Ecto neural progenitor cell (in vitro differentiated cells): ENCODE data around the gene FHOD3.

ENCODE experiments used
- DNase-seq: peaks from one replicate; pipeline ENCODE4 v3.0.0-alpha.2; 2018; ENCODE audit warnings: low spot score

FHOD3 gene

DNA sequence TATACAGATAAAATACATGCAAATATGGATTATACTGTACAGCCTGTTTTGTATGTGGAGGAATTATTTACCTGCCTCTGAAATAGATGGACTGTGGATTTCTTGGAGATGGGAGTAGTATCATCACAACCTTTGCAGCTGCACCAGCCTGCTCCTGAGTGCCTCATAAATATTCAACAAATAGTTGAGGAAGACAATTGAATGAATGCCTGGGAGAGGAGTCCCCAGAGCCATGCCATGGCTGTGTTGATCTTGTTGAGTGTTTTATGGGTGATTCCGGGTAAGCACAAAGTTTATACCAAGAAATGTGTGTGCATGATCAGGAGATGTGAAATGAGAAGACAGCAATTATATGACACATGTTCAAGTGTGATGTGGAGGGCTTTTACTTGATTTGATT lies 225.0 kb downstream of the FHOD3 start:
- DNase-seq, result no peak

GRCh38 chr18:36525913-36526312 lies 228.4 kb downstream of the FHOD3 start:
- DNase-seq, result no peak

DNA sequence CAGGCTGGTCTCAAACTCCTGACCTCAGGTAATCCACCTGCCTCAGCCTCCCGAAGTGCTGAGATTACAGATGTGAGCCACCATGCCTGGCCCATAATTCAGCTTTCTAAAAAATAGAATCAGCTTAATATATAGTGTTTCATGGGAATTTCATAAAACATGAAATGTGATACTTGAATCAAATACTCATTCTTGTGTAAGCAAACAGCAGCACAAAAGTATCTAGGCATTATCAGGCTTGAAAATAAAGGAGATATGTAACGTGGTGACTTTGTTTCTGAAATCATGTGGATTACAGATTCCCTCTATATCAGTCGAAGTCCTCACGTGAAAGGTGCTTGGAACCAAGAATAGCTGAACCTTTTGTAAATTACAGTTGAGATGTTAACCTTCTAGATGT lies 229.1 kb downstream of the FHOD3 start:
- DNase-seq, result no peak

- DNase-seq, result no peak
Measured at GRCh38 chr18:36527051-36527450, 229.5 kb downstream of the FHOD3 start.

DNA sequence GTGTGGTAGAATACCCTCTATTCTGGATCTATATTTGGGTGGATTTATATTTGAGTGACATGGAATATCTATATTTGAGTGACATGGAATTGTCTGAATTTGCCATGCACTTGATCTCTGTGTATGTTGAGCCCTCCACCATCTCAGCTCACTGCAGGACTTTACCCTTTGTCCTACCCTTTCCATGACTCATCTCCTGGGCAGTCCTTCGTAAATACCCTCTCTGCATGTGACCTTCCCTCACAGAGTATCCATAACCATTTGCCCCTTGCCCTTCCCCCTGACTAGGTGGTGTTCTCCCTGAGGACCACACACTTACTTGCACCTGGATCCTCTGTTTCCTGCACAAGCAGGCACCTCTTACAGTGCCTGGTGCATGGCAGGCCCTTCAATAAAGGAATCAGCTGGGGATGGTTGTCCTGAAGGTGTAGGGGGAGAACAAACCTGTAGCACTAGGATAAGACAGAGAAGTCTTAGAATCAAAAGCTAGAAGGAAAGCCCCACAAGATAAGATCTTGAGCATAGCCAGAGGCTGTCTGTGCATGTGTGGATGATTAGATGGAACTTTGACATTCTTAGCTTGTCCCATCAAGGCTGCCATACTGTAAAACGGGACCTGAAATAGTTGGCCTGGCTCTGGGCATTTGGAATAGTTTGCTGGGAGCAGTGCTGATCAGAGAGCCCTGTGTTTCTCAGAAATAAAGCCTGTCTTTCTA lies 230.4 kb downstream of the FHOD3 start:
- no peak for DNase-seq

- DNase-seq, result no peak
Measured at GRCh38 chr18:36529747-36530146, 232.2 kb downstream of the FHOD3 start.

DNA sequence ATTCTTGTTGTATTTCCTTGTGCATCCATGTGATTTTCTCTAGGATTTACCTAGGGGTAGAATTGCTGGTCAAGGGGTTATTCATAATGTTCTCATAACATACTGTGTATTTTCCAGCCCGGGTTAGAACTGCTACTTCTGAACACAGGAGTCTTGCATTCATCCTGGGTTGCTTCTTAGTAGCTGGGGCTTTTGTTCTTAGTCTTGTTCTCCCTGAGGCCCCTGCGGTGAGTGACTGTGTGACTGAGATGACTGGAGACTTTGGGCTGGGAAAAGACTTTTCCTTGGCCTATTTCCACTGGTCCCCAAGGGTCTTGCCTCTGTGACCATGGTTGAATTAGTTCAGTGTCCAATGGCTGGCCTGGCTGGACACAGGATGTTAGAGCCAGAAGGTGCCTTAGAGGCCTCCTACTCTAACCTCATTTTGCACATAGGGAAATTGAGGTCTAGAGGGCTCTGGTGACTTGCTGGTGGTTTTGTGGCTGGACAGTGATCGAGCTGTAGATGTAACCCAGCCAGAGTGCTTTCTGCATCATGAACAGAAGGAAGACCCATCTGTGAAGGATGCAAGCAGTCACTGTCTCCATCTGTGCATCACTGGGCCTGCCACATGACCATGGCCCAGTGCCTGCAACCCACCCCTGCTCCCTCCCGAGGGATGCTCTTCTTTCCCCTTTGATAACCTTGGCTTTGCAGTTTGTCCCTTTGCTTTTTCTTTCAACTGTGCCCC lies 233.3 kb downstream of the FHOD3 start:
- no peak for DNase-seq

GRCh38 chr18:36531636-36532035 lies 234.1 kb downstream of the FHOD3 start:
- DNase-seq, result no peak

DNA sequence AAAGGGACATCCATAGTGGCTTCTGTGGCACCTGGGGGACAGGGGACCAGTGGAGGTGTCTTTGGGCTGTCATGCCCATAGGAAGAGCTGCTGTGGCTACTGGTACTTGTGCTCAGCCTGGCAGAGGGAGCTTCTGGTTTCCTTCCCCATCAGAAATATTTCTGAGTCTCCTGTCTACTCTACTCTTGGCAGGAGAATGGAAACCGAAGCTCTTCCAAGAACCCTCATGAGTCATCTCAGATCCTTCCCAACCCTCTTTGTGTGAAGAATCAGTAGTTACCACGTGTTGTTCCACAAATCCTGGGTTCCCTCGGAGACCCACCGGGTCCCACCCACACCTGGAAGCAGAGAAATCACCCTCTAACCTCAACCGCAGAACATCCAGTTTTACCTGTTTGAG lies 234.9 kb downstream of the FHOD3 start:
- no peak for DNase-seq

GRCh38 chr18:36532815-36533214 lies 235.3 kb downstream of the FHOD3 start:
- no peak for DNase-seq

DNA sequence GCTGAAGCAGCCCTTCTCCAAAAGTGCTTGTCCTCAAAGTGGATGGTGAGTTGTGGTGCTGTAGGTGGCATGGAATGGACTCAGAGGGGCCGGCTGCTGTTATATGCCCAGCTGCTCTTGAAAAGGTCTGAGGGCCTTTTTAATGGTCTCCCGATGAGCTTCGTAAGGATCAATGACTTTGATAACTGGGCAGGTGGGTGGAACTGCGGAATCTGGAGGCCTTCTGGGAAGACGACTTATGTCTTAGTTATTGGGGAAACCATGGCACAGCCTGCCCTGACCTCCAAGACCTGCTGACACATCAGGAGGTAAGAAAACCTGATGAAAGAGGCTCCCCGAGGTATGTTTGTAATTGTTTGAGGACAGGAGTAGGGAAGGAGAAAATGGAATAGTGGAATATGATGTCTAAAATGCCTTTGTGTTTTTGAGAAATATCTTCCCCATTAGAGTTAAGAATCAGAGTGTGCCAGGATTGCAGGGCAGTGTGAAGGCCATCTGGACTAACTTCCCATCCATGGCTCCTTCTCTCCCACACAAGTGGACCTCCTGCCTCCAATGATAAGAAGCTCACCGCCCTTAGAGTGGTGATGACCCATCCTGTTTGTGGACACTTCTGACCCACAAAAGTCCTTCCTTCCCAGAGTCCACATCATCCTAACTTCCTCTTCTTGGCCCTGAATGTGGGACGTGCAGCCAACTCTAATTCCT lies 236.1 kb downstream of the FHOD3 start:
- DNase-seq, result no peak

DNA sequence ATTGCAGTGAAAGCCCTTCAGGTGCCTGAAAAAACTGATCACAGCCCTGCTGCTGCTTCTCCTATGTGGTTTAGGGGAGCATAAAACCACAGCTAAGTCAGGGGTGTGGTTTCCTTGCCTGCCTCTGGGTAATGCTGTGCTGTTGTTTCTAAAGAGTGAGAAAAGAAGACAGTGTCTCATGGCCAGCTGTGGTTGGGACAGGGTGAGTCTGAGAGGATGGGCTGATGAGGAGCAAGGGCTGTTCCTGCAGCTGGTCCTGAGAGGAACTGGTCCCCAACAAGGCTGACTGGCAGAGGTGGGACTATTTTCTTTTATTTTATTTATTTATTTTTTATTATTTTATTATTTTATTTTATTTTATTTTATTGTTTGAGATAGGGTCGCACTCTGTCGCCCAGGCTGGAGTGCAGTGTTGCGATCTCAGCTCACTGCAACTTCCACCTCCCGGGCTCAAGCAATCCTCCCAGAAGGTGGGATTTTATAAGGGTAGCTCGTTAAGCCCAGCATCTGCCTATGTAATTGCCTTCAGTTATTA lies 236.7 kb downstream of the FHOD3 start:
- no peak for DNase-seq

- DNase-seq, result no peak
Measured at GRCh38 chr18:36535202-36535935, 237.9 kb downstream of the FHOD3 start.

- DNase-seq, result peak; percentile 62
Measured at GRCh38 chr18:36536426-36536825, 238.9 kb downstream of the FHOD3 start.

DNA sequence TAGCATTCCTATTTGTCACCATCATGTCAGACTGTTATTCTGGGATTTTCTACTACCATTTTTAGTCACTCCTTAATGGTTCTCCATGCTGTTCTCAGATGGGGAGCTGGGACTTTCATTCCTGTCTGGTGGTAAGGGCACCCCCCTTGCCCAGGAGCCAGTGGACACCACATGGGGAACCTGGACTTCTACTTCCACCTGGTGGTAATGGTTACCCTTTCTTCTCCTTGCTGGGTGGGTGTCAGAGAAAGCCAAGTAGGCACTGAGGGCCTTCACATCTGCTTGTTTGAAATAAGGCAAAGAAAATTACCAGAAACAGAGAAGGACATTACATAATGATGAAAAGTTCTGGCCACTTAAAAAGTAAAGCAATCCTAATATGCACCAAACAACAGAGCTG lies 239.8 kb downstream of the FHOD3 start:
- DNase-seq, result no peak

DNA sequence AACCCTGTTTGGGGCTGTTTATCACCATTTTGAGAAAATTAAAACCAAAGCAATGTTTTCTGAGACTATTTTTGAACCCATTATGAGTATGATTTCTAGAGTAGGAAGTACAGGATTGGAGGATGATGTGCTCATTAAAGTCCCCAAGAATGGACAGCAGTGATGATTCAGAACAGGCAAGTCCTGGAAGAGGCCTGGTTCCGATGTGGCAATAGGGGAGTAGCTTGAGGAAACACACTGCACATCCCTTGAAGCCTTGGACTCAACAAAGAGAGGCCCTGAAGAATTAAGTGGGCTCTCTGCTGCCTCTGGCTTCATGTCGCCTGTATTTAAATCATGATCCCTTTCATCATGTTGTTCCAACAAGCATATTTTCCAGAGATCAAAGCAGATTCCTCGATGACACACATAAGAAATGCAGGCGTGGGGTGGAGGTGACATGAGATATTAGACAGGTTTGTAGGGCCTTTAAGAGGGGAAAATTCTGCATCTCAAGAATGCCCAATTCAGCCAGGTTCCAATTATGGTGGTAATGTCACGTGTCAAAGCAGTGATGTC lies 242.2 kb downstream of the FHOD3 start:
- no peak for DNase-seq

DNA sequence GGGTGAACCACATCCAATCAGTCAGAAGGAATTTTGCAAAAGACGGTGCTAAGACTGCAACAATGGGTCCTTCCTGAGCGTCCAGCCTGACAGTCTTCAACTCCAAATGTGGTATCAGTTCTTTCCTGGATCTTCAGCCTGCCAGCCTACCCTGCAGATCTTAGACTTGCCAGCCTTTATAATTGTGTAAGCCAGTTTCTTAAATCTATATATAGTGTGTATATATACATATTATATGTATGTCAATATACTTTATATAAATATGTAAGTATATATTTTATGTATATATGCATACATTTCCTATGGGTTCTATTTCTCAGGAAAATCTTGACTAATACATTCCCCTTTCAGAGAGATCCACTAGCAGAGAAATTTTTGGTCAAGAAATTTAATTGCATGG lies 245.5 kb downstream of the FHOD3 start:
- no peak for DNase-seq

DNA sequence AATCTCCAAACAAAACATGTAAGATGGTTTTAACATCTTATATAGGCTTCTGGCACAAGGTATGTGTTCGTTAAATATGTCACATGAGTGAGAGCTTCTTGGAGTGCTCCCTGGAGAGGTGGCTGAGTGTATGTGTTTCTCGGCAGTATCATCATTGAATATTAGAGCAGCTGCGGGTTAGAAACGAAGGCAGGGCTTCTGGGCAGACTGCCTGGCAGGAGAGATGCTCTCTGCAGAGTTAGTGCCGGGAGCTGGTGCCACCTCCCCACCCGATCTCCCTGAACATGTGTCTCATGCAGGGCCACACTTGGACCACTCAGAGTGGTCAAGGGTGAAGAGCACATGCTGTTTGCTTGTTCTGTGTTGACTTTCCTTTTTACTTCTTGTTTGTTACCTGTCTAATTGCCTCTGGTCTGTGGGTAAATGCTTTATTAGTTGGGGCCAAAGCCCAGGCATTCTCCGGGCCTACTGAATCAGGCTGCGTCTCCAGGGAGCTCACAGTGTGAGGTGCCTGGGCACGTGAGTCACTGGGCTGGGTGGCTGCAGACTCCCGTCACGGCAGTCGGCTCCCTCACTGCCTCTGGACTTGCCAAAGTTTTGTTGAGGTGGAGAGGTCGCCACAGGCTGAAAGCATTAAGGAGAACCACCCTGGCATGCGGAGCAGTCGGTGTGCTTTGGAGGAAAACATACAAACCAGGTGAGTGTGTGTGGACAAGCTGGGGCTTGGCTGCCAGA lies 246.6 kb downstream of the FHOD3 start:
- DNase-seq, result no peak

DNA sequence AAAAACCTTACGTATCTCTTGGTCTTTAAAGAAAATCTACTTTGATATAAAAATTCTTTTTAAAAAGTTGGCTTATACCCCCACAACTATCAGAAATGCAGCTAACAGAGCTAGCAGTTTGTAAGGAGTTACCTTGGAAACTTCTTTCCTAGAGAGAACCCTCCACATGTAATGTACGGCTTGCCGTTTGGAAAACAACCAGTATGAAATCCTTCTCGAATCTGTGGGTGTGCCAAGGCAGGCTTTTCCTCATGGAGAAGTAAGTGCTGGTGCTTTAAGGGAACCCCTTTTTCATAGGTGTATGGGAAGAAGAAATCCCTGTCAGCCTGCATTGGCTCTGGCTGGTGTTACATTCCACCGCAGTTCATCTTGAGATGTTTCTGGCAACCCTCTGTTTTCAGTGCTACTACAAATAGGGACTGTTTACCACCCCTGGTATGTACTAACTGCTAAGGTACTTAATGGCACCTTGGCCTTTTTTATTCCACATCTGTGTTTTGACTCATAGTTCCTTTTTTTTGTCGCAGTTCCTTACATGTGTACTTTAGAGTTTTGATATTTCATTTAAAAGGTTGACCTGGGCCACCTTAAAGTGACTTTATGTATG lies 248.4 kb downstream of the FHOD3 start:
- DNase-seq, result no peak

DNA sequence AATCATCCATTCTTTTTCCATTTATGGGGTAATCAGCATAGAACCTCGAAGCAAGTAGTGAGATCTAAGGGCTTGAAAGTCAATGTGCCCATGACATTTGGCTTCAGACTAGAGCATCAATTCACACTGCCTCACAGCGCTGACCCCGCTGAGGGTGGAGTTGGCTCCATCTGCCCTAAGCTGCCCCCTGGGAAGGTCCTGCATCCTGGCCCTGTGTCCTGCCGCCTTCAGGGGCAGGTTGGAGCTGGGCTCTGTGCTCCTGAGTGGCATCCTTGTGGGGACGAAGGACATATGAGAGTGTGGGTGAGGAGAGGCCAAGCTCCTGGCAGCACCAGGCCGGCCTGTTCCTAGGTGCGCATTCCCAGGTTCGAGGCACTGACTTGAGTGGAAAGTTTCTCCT lies 249.4 kb downstream of the FHOD3 start:
- DNase-seq, result no peak

DNA sequence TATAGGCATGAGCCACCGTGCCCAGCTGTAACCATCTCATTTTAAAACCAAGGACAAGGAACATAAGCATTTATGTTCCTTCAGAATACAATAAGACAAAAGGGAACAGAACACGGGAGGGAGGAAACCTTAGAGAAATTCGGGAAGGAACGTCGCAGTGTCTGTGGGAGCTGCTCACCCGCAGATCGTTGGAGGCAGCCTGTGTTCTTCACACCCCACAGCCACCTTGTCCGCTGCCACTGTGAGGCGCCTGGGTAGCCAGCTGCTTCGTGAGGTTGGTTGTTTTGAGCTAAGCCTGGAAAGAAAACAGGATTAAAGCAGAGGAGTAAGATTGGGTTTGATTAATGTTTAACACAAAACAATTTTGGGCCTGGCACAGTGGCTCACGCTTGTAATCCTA lies 250.0 kb downstream of the FHOD3 start:
- no peak for DNase-seq
